Astrocyte (in vitro differentiated cells and primary cell): Measurements from ENCODE around the gene CDC34.

Source experiments
- EZH2 ChIP-seq: IDR thresholded peaks from 2 replicates; pipeline ENCODE4 v1.6.1; 2012; ENCODE audit warnings: mild to moderate bottlenecking, low read length, inconsistent platforms; ENCODE audit not compliant: insufficient read depth
- TF ChIP-seq, protein P1 (sequence below): IDR thresholded peaks from 2 replicates; pipeline ENCODE4 v1.5.1; 2011; ENCODE audit warnings: low read depth, mild to moderate bottlenecking, inconsistent platforms, low read length, moderate library complexity; ENCODE audit not compliant: insufficient read depth

DNA sequence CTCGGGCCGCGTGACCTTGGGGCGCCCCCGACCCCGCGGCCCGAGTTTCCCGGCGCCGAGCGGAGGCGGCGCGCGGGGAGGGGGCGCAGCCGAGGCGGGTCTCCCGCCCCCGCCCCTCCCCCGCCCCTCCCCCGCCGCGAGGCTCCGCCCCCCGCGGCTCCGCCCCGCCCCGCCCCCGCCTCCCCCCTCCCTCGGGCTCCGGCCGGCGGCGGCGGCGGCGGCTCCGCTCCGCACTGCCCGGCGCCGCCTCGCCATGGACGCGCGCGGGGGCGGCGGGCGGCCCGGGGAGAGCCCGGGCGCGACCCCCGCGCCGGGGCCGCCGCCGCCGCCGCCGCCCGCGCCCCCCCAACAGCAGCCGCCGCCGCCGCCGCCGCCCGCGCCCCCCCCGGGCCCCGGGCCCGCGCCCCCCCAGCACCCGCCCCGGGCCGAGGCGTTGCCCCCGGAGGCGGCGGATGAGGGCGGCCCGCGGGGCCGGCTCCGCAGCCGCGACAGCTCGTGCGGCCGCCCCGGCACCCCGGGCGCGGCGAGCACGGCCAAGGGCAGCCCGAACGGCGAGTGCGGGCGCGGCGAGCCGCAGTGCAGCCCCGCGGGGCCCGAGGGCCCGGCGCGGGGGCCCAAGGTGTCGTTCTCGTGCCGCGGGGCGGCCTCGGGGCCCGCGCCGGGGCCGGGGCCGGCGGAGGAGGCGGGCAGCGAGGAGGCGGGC is 58.3 kb downstream of the CDC34 start, which contains the start of gene HCN2:
- TF ChIP-seq, protein P1, sequence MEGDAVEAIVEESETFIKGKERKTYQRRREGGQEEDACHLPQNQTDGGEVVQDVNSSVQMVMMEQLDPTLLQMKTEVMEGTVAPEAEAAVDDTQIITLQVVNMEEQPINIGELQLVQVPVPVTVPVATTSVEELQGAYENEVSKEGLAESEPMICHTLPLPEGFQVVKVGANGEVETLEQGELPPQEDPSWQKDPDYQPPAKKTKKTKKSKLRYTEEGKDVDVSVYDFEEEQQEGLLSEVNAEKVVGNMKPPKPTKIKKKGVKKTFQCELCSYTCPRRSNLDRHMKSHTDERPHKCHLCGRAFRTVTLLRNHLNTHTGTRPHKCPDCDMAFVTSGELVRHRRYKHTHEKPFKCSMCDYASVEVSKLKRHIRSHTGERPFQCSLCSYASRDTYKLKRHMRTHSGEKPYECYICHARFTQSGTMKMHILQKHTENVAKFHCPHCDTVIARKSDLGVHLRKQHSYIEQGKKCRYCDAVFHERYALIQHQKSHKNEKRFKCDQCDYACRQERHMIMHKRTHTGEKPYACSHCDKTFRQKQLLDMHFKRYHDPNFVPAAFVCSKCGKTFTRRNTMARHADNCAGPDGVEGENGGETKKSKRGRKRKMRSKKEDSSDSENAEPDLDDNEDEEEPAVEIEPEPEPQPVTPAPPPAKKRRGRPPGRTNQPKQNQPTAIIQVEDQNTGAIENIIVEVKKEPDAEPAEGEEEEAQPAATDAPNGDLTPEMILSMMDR = no peak
- TF ChIP-seq EZH2 = no peak
